Mammary epithelial cell (primary cell): ENCODE measurements around the gene NFYA.

ENCODE experiments used
- CTCF ChIP-seq, 2 donors: IDR thresholded peaks in 1 of 2; conservative IDR thresholded peaks in 1 of 2; 2 replicates each; pipeline ENCODE4 v1.5.1; 2011 to 2012; ENCODE audit warnings: inconsistent platforms in 2 of 2, low read length in 2 of 2, mild to moderate bottlenecking in 2 of 2, control low read depth in 1 of 2, low read depth in 1 of 2; ENCODE audit not compliant: insufficient read depth in 1 of 2; ENCODE audit errors: extremely low read depth in 1 of 2
- EZH2 ChIP-seq: IDR thresholded peaks from 2 replicates; pipeline ENCODE4 v1.6.1; 2012; ENCODE audit warnings: low read length, inconsistent platforms, borderline replicate concordance

GRCh38 chr6:41023114-41023513 lies 49.7 kb upstream of the NFYA start:
- TF ChIP-seq CTCF (conservative IDR thresholded peaks at IDR 0.05 in 1 of 2, IDR thresholded peaks at IDR 0.05 in 1 of 2; ENCODE audit: extremely low read depth in 1 of 2, insufficient read depth in 1 of 2, low read depth in 1 of 2, low read length in 2 of 2) (no peak), EZH2 (no peak)
